OCI-LY1 (cell line): Measurements from ENCODE around the gene NAPG.
"Not testable (repeated sequence)": the region's sequence is repeated elsewhere in the genome, so short reads cannot be mapped to it uniquely, and the experiment has no call there.

ENCODE experiments used
- H2AFZ ChIP-seq: fragments of 200-600 bp; sonication (generic), shearing (Covaris generic); 2 replicates; pipeline ENCODE4 v1.6.0; 2014; ENCODE audit warnings: antibody characterized with exemption, mild to moderate bottlenecking, low read length
- H3F3A ChIP-seq: fragments of 200-600 bp; sonication (generic), shearing (Covaris generic); 2 replicates; pipeline ENCODE4 v1.6.0; 2014; ENCODE audit warnings: mild to moderate bottlenecking, antibody characterized with exemption, low read length, moderate library complexity; ENCODE audit not compliant: insufficient read depth
- H3K27ac ChIP-seq: fragments of 200-600 bp; sonication (generic); 2 replicates; pipeline ENCODE4 v1.5.1; 2014; ENCODE audit warnings: low read length, mixed run types, mild to moderate bottlenecking, low read depth; ENCODE audit not compliant: poor library complexity, severe bottlenecking
- H3K27me3 ChIP-seq: fragments of 200-600 bp; sonication (generic); 2 replicates; pipeline ENCODE4 v1.6.0; 2014; ENCODE audit warnings: antibody characterized with exemption, mild to moderate bottlenecking, low read length, moderate library complexity; ENCODE audit not compliant: insufficient read depth
- H3K36me3 ChIP-seq: fragments of 200-600 bp; sonication (generic); 2 replicates; pipeline ENCODE4 v1.6.1; 2014; ENCODE audit warnings: mild to moderate bottlenecking, antibody characterized with exemption, low read length, moderate library complexity, mixed read lengths; ENCODE audit not compliant: insufficient read depth
- H3K4me1 ChIP-seq: fragments of 200-600 bp; sonication (generic); 2 replicates; pipeline ENCODE4 v1.5.1; 2014; ENCODE audit warnings: mild to moderate bottlenecking, low read length, moderate library complexity; ENCODE audit not compliant: insufficient read depth, severe bottlenecking
- H3K4me2 ChIP-seq: fragments of 200-600 bp; sonication (generic), shearing (Covaris generic); 2 replicates; pipeline ENCODE4 v1.6.1; 2014; ENCODE audit warnings: low read length
- H3K4me3 ChIP-seq: fragments of 200-600 bp; sonication (generic); 2 replicates; pipeline ENCODE4 v1.5.1; 2014; ENCODE audit warnings: low read length, low read depth, mild to moderate bottlenecking, mixed read lengths; ENCODE audit not compliant: poor library complexity, severe bottlenecking
- H3K79me2 ChIP-seq: fragments of 200-600 bp; shearing (Covaris generic); 2 replicates; pipeline ENCODE4 v1.6.1; 2016; ENCODE audit warnings: mixed run types, low read length, mixed read lengths; ENCODE audit not compliant: insufficient read depth
- H3K9ac ChIP-seq: fragments of 200-600 bp; sonication (generic), shearing (Covaris generic); 2 replicates; pipeline ENCODE4 v1.6.1; 2014; ENCODE audit warnings: mild to moderate bottlenecking, low read length, mixed read lengths
- H3K9me2 ChIP-seq: fragments of 200-600 bp; sonication (generic), shearing (Covaris generic); 2 replicates; pipeline ENCODE4 v1.6.1; 2014; ENCODE audit warnings: low read depth, mild to moderate bottlenecking, low read length, mixed read lengths
- H3K9me3 ChIP-seq: fragments of 200-600 bp; shearing (Covaris generic); 2 replicates; pipeline ENCODE4 v1.6.1; 2014; ENCODE audit warnings: low read length, mixed read lengths
- H4K20me1 ChIP-seq: fragments of 200-600 bp; sonication (generic), shearing (Covaris generic); 2 replicates; pipeline ENCODE4 v1.6.0; 2016; ENCODE audit warnings: mild to moderate bottlenecking, low read length; ENCODE audit not compliant: insufficient read depth
- EZH2 ChIP-seq: fragments of 200-600 bp; sonication (generic), shearing (Covaris generic); IDR thresholded peaks from 2 replicates; pipeline ENCODE4 v1.8.0; 2017; ENCODE audit warnings: borderline replicate concordance, mixed run types, mild to moderate bottlenecking, antibody characterized with exemption, low read length, moderate library complexity, mixed read lengths
- TF ChIP-seq, protein P1 (sequence below): fragments of 200-600 bp; sonication (generic), shearing (Covaris generic); IDR thresholded peaks from 2 replicates; pipeline ENCODE4 v1.5.1; 2017; ENCODE audit warnings: mild to moderate bottlenecking, antibody characterized with exemption, low read length, moderate library complexity, mixed read lengths

The NAPG gene

DNA sequence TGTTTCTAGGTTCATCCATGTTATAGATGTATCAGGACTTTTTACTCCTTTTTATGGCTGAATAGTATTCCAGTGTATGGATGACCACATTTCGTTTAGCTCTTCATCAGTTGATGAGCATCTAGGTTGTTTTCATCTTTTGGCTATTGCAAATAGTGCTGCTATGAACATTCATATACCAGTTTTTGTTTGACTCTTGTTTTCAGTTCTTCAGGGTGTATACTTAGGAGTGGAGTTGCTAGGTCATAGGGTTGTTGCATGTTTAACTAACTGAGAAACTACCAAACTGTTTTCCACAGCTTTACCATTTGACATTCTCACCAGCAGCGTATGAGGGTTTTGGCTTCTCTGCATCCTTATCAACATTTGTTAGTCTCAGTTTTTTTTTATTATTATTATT is 25.8 kb upstream of the NAPG start:
- Histone ChIP-seq H3F3A (no peaks in the 10 kb centered on the region), H3K4me2 (no peak overlapping the region), H3K4me1 (no peaks in the 10 kb centered on the region), H3K9ac (no peak overlapping the region), H2AFZ (no peak overlapping the region), H4K20me1 (no peaks in the 10 kb centered on the region), H3K4me3 (no peak overlapping the region), H3K79me2 (no peaks in the 10 kb centered on the region), H3K27me3 (no peaks in the 10 kb centered on the region), H3K27ac (no peak overlapping the region), H3K36me3 (no peaks in the 10 kb centered on the region), H3K9me3 (peaks cover 11% of the 10 kb centered on the region), H3K9me2 (no peaks in the 10 kb centered on the region; the same call in 1 of the 2 replicates)
- no peak for TF ChIP-seq EZH2
- TF ChIP-seq, protein P1, sequence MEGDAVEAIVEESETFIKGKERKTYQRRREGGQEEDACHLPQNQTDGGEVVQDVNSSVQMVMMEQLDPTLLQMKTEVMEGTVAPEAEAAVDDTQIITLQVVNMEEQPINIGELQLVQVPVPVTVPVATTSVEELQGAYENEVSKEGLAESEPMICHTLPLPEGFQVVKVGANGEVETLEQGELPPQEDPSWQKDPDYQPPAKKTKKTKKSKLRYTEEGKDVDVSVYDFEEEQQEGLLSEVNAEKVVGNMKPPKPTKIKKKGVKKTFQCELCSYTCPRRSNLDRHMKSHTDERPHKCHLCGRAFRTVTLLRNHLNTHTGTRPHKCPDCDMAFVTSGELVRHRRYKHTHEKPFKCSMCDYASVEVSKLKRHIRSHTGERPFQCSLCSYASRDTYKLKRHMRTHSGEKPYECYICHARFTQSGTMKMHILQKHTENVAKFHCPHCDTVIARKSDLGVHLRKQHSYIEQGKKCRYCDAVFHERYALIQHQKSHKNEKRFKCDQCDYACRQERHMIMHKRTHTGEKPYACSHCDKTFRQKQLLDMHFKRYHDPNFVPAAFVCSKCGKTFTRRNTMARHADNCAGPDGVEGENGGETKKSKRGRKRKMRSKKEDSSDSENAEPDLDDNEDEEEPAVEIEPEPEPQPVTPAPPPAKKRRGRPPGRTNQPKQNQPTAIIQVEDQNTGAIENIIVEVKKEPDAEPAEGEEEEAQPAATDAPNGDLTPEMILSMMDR, result no peak

DNA sequence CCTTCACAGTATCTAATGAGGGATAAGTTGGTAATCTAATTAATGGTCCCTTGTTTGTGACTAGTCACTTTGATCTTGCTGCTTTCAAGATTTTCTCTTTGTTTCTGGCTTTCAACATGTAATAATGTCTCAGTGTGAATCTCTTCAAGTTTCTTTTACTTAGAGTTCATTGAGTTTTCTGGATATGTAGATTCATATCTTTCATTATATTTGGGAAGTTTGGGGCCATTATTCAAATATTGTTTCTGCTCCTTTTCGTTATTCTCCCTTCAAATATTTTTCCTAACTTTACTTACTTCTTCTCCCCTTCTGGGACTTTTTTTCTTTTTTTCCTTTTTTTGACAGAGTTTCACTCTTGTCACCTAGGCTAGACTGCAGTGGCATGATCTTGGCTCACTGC is 21.1 kb upstream of the NAPG start:
- peaks cover 21% of the 10 kb centered on the region for H3K9me3 ChIP-seq
- H3K27ac ChIP-seq, result no peak overlapping the region
- H3K4me3 ChIP-seq, result no peak overlapping the region
- no peaks in the 10 kb centered on the region for H3K27me3 ChIP-seq
- no peaks in the 10 kb centered on the region for H3F3A ChIP-seq
- no peaks in the 10 kb centered on the region; the same call in 1 of the 2 replicates for H3K36me3 ChIP-seq
- H3K4me1 ChIP-seq, result no peaks in the 10 kb centered on the region
- TF ChIP-seq EZH2, result no peak
- TF ChIP-seq, protein P1, result no peak
- H4K20me1 ChIP-seq, result no peaks in the 10 kb centered on the region
- H3K4me2 ChIP-seq, result no peak overlapping the region
- H3K9ac ChIP-seq, result no peak overlapping the region
- H3K9me2 ChIP-seq, result no peaks in the 10 kb centered on the region; the same call in 1 of the 2 replicates
- no peak overlapping the region for H2AFZ ChIP-seq
- H3K79me2 ChIP-seq, result no peaks in the 10 kb centered on the region

DNA sequence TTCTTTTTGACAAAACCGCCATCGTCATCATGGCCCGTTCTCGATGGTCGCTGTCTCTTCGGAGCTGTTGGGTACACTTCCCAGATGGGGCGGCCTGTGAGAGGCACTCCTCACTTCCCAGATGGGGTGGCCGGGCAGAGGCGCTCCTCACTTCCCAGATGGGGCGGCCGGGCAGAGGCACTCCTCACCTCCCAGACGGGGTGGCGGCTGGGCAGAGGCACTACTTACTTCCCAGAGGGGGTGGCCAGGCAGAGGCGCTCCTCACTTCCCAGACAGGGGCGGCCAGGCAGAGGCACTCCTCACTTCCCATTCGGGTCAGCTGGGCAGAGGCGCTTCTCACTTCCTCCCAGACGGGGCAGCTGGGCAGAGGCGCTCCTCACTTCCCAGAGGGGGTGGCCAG is 19.9 kb upstream of the NAPG start:
- not testable (repeated sequence) for H3K9ac ChIP-seq, H3K4me3 ChIP-seq, H3K4me1 ChIP-seq, H3K79me2 ChIP-seq, H3K27ac ChIP-seq, H3K4me2 ChIP-seq, H4K20me1 ChIP-seq, H2AFZ ChIP-seq, H3K36me3 ChIP-seq, H3K9me2 ChIP-seq, H3K27me3 ChIP-seq, H3F3A ChIP-seq
- H3K9me3 ChIP-seq, result peaks cover 21% of the 10 kb centered on the region

DNA sequence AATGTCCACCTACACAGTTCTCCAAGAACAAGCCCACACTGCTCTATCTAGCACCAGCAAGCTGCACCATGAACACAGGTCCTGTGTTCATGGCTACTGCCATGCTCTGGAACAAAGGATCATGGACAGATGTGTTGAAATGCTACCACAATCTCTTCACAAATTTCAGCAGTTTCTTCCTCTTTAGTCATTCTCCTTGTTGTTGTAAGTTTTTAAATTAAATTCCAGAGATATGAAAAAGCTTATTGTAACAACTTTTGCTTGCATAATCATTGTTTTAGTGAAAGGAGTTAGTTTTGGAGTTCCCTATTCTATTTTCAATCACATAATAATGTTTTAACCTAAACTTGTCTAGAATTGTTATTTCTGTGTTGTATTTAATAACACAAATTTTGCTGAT is 17.2 kb upstream of the NAPG start:
- Histone ChIP-seq H3F3A (no peaks in the 10 kb centered on the region), H2AFZ (no peak overlapping the region), H3K4me2 (no peak overlapping the region), H3K27ac (no peak overlapping the region), H3K9me2 (no peaks in the 10 kb centered on the region; the same call in 1 of the 2 replicates), H4K20me1 (no peaks in the 10 kb centered on the region), H3K9ac (no peak overlapping the region), H3K9me3 (peaks cover 21% of the 10 kb centered on the region), H3K36me3 (no peaks in the 10 kb centered on the region; the same call in 1 of the 2 replicates), H3K27me3 (no peaks in the 10 kb centered on the region; the same call in 1 of the 2 replicates), H3K79me2 (no peaks in the 10 kb centered on the region), H3K4me3 (no peak overlapping the region), H3K4me1 (no peaks in the 10 kb centered on the region)
- TF ChIP-seq, protein P1, result no peak
- no peak for TF ChIP-seq EZH2
